ENCODE results near the gene RXRG.

The RXRG gene

DNA sequence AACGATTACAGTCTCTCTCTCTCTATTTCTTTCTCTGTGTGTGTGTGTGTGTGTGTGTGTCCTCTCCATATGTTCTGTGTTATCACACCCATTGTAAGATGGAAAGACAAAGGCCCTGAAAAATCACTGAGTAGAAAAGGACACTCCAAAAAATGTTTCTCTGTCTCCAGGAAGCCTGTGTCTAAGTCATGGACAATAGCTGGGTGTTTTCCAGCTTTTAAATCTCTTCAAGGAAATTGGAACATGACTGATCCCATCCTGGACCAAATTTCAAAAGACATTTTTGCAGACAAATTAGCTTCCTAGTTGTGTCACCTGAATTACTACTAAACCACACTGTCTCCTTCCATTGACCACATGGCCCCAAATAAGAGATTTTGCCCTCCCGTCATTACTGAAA lies 57.4 kb downstream of the RXRG start:
- in situ Hi-C loops (cut with HindIII; ENCODE audit: low pct_ligation_motif_present, low sequenced_read_pairs) = loop anchor here (25.0 kb wide), 1 partner anchor 200 kb away; no protein-coding TSS in a partner anchor
- peaks cover 56% of the 10 kb centered on the region for H3K27me3 ChIP-seq (replicated peaks)
- TF ChIP-seq, protein P1, sequence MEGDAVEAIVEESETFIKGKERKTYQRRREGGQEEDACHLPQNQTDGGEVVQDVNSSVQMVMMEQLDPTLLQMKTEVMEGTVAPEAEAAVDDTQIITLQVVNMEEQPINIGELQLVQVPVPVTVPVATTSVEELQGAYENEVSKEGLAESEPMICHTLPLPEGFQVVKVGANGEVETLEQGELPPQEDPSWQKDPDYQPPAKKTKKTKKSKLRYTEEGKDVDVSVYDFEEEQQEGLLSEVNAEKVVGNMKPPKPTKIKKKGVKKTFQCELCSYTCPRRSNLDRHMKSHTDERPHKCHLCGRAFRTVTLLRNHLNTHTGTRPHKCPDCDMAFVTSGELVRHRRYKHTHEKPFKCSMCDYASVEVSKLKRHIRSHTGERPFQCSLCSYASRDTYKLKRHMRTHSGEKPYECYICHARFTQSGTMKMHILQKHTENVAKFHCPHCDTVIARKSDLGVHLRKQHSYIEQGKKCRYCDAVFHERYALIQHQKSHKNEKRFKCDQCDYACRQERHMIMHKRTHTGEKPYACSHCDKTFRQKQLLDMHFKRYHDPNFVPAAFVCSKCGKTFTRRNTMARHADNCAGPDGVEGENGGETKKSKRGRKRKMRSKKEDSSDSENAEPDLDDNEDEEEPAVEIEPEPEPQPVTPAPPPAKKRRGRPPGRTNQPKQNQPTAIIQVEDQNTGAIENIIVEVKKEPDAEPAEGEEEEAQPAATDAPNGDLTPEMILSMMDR (IDR thresholded peaks at IDR 0.05; ENCODE audit: low read depth, low read length, missing control alignments) = no peak
- H3K4me3 ChIP-seq (ENCODE audit: low read depth, low read length) = no peak overlapping the region
- no peak for DNase-seq
- H3K36me3 ChIP-seq (replicated peaks) = no peaks in the 10 kb centered on the region
- no peak overlapping the region for H3K27ac ChIP-seq

DNA sequence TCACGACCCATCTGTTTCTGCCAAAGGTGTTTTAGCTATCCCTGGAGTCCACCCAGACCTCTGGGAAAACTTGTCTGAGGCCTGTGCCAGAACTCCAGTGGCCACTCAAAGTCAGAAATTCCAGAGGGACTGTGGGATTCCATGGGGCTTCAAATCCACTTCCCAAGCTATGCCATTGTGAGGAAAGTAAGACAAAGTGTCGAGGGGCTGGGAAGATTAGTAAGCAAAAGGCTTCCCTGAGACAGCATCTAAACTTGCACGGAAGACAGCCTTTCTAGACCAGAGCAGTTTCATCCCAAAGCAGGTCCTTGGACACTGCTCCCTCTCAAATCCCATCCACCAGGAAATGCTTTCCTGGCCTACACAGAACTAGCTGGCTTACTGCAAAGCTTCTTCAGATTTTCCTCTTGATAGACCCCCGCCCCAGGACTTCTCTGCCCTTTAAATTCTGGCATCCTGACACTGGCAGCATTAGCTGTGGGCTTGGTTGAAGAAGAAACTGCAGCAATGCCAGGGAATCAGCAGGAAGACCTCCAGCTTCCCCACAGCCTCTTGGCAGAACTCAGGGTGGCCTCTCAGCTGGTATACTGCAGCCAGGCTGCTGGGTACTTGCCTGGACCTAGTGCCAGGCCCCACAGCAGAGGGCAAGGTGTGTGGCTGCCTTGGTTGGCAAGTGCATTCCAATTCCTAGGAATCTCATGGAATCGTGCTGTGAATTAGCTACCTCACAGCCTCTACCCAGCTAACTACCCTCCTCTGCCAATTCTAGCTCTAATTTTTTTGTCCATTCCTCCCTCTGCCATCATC lies 61.1 kb downstream of the RXRG start:
- TF ChIP-seq, protein P1 (IDR thresholded peaks at IDR 0.05; ENCODE audit: low read depth, low read length, missing control alignments) = no peak
- no peak overlapping the region for H3K4me3 ChIP-seq (ENCODE audit: low read depth, low read length)
- no peaks in the 10 kb centered on the region for H3K36me3 ChIP-seq (replicated peaks)
- H3K27ac ChIP-seq = no peak overlapping the region
- in situ Hi-C loops (cut with HindIII; ENCODE audit: low pct_ligation_motif_present, low sequenced_read_pairs) = loop anchor here (25.0 kb wide), 1 partner anchor 203 kb away; no protein-coding TSS in a partner anchor
- DNase-seq = no peak
- H3K27me3 ChIP-seq (replicated peaks) = peaks cover 25% of the 10 kb centered on the region

DNA sequence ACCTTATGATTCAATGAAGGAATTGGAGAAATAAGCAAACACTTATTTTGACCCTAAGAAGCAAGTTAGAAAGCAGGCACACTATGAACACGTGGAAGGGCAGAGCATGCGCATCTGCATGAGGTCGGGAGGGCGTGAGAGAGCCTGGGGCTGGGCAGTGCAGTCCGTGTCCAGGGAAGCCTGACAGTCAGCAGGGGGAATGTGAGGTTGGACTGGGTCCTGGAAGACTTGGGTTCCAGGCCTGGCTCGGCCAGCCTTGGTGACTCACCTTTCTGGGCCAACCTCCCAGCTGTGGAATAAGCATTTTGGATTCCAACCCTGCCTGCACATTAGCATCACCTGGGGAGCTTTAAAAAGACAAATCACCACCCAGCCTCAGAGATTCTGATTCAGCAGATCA lies 61.9 kb downstream of the RXRG start:
- no peak for DNase-seq
- peaks cover 18% of the 10 kb centered on the region for H3K27me3 ChIP-seq (replicated peaks)
- TF ChIP-seq, protein P1 (IDR thresholded peaks at IDR 0.05; ENCODE audit: low read depth, low read length, missing control alignments) = no peak

DNA sequence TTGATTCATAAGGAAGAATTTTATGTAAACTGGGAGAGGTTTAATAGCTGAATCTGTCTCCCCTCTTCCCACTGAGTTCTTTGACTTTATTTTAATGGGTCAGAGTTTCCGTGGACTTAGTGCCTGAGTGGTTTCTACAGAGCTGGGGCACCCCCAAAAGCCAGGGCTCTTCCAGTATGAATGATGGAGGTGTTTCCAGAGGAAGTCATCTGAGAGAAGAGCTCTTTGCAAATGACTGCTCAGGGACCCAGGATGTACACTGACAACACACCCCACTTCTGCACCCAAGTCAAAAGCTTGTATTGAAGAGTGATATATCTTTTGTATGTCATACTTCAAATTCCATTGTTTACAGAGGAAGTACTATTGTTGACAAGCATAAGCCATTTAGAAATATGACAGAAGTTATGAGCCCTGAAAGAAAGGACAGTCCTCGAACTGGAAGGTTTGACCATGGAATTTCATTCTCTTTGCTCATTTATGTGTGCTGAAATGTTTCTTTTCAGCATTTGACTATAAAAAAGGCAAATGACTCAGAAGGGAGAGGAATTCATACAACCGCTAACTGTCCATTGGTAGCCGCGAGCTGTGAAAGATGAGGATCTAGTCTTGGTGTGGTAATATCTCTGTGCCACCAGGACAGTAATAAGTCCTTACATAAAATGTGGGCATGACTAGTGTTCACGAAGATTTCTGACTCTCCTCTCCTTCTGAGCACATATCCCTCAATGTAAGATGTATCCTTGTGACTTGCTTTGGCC lies 63.0 kb downstream of the RXRG start:
- no peak for DNase-seq
- in situ Hi-C loops (cut with HindIII; ENCODE audit: low pct_ligation_motif_present, low sequenced_read_pairs) = loop anchor here (25.0 kb wide), 1 partner anchor 205 kb away; no protein-coding TSS in a partner anchor
- peaks cover 17% of the 10 kb centered on the region for H3K27me3 ChIP-seq (replicated peaks)
- no peak overlapping the region for H3K27ac ChIP-seq
- no peak overlapping the region for H3K4me3 ChIP-seq (ENCODE audit: low read depth, low read length)
- H3K36me3 ChIP-seq (replicated peaks) = no peaks in the 10 kb centered on the region
- TF ChIP-seq, protein P1 (IDR thresholded peaks at IDR 0.05; ENCODE audit: low read depth, low read length, missing control alignments) = no peak

More for the DNA sequence above, 61.9 kb downstream of the RXRG start:
- no peaks in the 10 kb centered on the region for H3K36me3 ChIP-seq (replicated peaks)
- H3K4me3 ChIP-seq (ENCODE audit: low read depth, low read length) = no peak overlapping the region
- in situ Hi-C loops (cut with HindIII; ENCODE audit: low pct_ligation_motif_present, low sequenced_read_pairs) = loop anchor here (25.0 kb wide), 1 partner anchor 204 kb away; no protein-coding TSS in a partner anchor
- H3K27ac ChIP-seq = no peak overlapping the region

DNA sequence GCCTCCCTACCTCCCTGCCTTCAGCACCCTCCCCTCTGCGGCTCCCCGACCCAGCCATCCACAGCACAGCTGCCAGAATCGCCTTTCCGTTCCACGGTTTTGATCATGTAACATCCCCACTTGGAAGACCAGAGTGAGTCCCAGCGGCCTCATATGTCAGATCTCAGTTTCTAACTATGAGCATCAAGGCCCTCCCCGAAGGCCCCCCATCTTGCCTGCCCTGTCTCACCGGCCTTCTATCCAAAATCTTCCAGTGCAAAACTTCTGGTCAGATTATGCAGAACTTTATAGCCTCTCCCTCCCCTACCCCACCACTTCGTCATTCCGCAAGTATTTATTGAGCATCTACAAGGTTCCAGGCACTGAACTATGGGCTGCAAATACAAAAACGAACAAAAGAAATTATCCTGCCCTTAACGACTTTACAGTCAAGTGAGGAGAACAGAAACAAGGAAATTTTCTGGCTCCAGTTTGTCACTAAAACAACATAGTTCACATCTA lies 68.1 kb downstream of the RXRG start:
- H3K4me3 ChIP-seq (ENCODE audit: low read depth, low read length) = no peak overlapping the region
- TF ChIP-seq, protein P1 (IDR thresholded peaks at IDR 0.05; ENCODE audit: low read depth, low read length, missing control alignments) = no peak
- DNase-seq = no peak
- in situ Hi-C loops (cut with HindIII; ENCODE audit: low pct_ligation_motif_present, low sequenced_read_pairs) = loop anchor here (25.0 kb wide), 1 partner anchor 210 kb away; no protein-coding TSS in a partner anchor
- no peaks in the 10 kb centered on the region for H3K36me3 ChIP-seq (replicated peaks)
- no peak overlapping the region for H3K27ac ChIP-seq
- peaks cover 18% of the 10 kb centered on the region for H3K27me3 ChIP-seq (replicated peaks)

All from brain microvascular endothelial cell (primary cell).